B cell (primary cell): ENCODE measurements around the gene ARPC4. TPM values are rescaled to one million over a fixed set of nuclear protein-coding genes. Genes with fewer than 3 reads are reported as not detected.

Experiments
- ATAC-seq: fragments of 200-7000 bp; cut with Tn5 transposase; one replicate; pipeline ENCODE4 v1.10.0; 2021; ENCODE audit warnings: low read depth, mild to moderate bottlenecking, moderate number of reproducible peaks, moderate library complexity
- CTCF ChIA-PET: fragments of 350-600 bp; sonication (Branson Sonifier 250); formaldehyde crosslinking; loops from one replicate; lab custom pipeline; 2021; ENCODE audit warnings: antibody characterized with exemption, inconsistent platforms; lab: Charles Lee
- POLR2A ChIA-PET: fragments of 350-600 bp; sonication (Branson Sonifier 250); formaldehyde crosslinking; loops from one replicate; lab custom pipeline; 2021; ENCODE audit warnings: antibody characterized with exemption; lab: Charles Lee
- DNase-seq: peaks from one replicate; pipeline ENCODE4 v3.0.0; 2013
- H2AFZ ChIP-seq: 2 replicates; pipeline ENCODE4 v1.6.1; 2012; ENCODE audit warnings: mild to moderate bottlenecking, low read depth, low read length; ENCODE audit not compliant: insufficient read depth, poor library complexity, severe bottlenecking
- H3K27ac ChIP-seq, 2 donors: 1 replicate in 1 of 2; 2 replicates in 1 of 2; pipeline ENCODE4 v1.5.1; 2012 to 2013; ENCODE audit warnings: low read length in 2 of 2, mild to moderate bottlenecking in 2 of 2, moderate library complexity in 1 of 2
- H3K27me3 ChIP-seq, 4 experiments: fragments of 200-600 bp in 1 of 4; sonication (generic) in 1 of 4; replicated peaks in 1 of 4; 1 replicate in 2 of 4; 2 replicates in 2 of 4; pipeline versions ENCODE4 v1.6.1 to v1.7.0; 2013 to 2016; ENCODE audit warnings: low read length in 3 of 4, mild to moderate bottlenecking in 2 of 4, mixed read lengths in 1 of 4, moderate library complexity in 1 of 4; ENCODE audit not compliant: insufficient read depth in 4 of 4, control insufficient read depth in 3 of 4; ENCODE audit errors: control extremely low read depth in 1 of 4
- H3K36me3 ChIP-seq, 2 experiments: replicated peaks in 1 of 2; 1 replicate in 1 of 2; 2 replicates in 1 of 2; pipeline versions ENCODE4 v1.6.1 to v1.7.1; 2013; ENCODE audit warnings: low read length in 1 of 2; ENCODE audit not compliant: insufficient read depth in 2 of 2, control insufficient read depth in 1 of 2; ENCODE audit errors: control extremely low read depth in 1 of 2, extremely low read depth in 1 of 2
- H3K4me1 ChIP-seq, 2 donors: fragments of 200-600 bp in 1 of 2; sonication (generic) in 1 of 2; 1 replicate in 1 of 2; 2 replicates in 1 of 2; pipeline versions ENCODE4 v1.5.1 to v1.6.1; 2013 to 2017; ENCODE audit warnings: low read length in 2 of 2; ENCODE audit not compliant: control insufficient read depth in 2 of 2, insufficient read depth in 2 of 2
- H3K4me2 ChIP-seq: replicated peaks from 2 replicates; pipeline ENCODE3; 2012; ENCODE audit warnings: mild to moderate bottlenecking, low read depth, low read length; ENCODE audit not compliant: poor library complexity, severe bottlenecking
- H3K4me3 ChIP-seq, 5 experiments: fragments of 200-600 bp in 1 of 5; sonication (generic) in 1 of 5; 1 replicate in 3 of 5; 2 replicates in 2 of 5; pipeline versions ENCODE4 v1.5.1 to v1.7.0; 2011 to 2016; ENCODE audit warnings: low read length in 4 of 5, mild to moderate bottlenecking in 4 of 5, low read depth in 2 of 5, control low read depth in 1 of 5, moderate library complexity in 1 of 5; ENCODE audit not compliant: insufficient read depth in 1 of 5; ENCODE audit errors: control extremely low read depth in 1 of 5, extremely low read depth in 1 of 5
- H3K79me2 ChIP-seq: fragments of 200-600 bp; sonication (generic); one replicate; pipeline ENCODE4 v1.6.0; 2016; ENCODE audit warnings: low read length; ENCODE audit not compliant: control insufficient read depth, insufficient read depth
- H3K9ac ChIP-seq: fragments of 200-600 bp; sonication (generic); 2 replicates; pipeline ENCODE4 v1.6.1; 2017; ENCODE audit warnings: mild to moderate bottlenecking, low read length, moderate library complexity
- H3K9me3 ChIP-seq, 3 donors: one replicate each; pipeline versions ENCODE4 v1.6.1 to v1.7.1; 2013; ENCODE audit warnings: low read length in 2 of 3; ENCODE audit not compliant: control insufficient read depth in 2 of 3, insufficient read depth in 1 of 3; ENCODE audit errors: control extremely low read depth in 1 of 3
- H4K20me1 ChIP-seq: 2 replicates; pipeline ENCODE4 v1.6.0; 2012; ENCODE audit warnings: mild to moderate bottlenecking, low read length; ENCODE audit not compliant: insufficient read depth, control insufficient read depth, poor library complexity, severe bottlenecking
- H3K27ac Mint-ChIP-seq: one replicate; pipeline ENCODE4 v1.8.0; 2021; ENCODE audit warnings: mixed read lengths
- H3K27me3 Mint-ChIP-seq: one replicate; pipeline ENCODE4 v1.8.0; 2021; ENCODE audit warnings: mixed read lengths
- H3K4me1 Mint-ChIP-seq: one replicate; pipeline ENCODE4 v1.8.0; 2021; ENCODE audit warnings: mixed read lengths
- H3K4me3 Mint-ChIP-seq: one replicate; pipeline ENCODE4 v1.8.0; 2021; ENCODE audit warnings: mixed read lengths
- H3K9me3 Mint-ChIP-seq: one replicate; pipeline ENCODE4 v1.8.0; 2022; ENCODE audit warnings: mixed read lengths; ENCODE audit not compliant: insufficient read depth
- CTCF ChIP-seq: fragments of 200-600 bp; IDR thresholded peaks from one replicate; pipeline ENCODE4 v1.8.0; 2022; ENCODE audit warnings: antibody characterized with exemption, mild to moderate bottlenecking
- EZH2 ChIP-seq: IDR thresholded peaks from 2 replicates; pipeline ENCODE4 v1.6.1; 2012; ENCODE audit warnings: borderline replicate concordance, low read depth, mild to moderate bottlenecking, moderate library complexity, low read length; ENCODE audit not compliant: insufficient read depth, poor library complexity, severe bottlenecking
- WGBS: methylation state at CpG from one replicate; pipeline ENCODE4 v1.1.5; 2013; ENCODE audit warnings: missing lambda C conversion rate; ENCODE audit not compliant: insufficient coverage; 5-methylcytosine and 5-hydroxymethylcytosine counted together
- intact Hi-C: fragments of 100-400 bp; cut with micrococcal nuclease; formaldehyde crosslinking; loops from one replicate; pipeline ENCODE4 v1.10.0; 2022
- polyA plus RNA-seq: library from polyadenylated mRNA; depleted of rRNA; stranded (reverse); fragments of >200 nt; gene quantifications from 2 replicates; pipeline ENCODE4 v1.2.3, GENCODE V29; 2012
- total RNA-seq, 2 donors: library from RNA; stranded (reverse); fragments of 120-200 nt in 1 of 2; gene quantifications; 1 replicate in 1 of 2; 2 replicates in 1 of 2; pipeline versions ENCODE4 v1.2.3 to v1.2.4, GENCODE V29; 2013 to 2022

The ARPC4 gene
- total and polyA plus RNA-seq, 2 donors (not counting 1 experiment from before 2014, with no cell fraction given) = 110 to 174 TPM

DNA sequence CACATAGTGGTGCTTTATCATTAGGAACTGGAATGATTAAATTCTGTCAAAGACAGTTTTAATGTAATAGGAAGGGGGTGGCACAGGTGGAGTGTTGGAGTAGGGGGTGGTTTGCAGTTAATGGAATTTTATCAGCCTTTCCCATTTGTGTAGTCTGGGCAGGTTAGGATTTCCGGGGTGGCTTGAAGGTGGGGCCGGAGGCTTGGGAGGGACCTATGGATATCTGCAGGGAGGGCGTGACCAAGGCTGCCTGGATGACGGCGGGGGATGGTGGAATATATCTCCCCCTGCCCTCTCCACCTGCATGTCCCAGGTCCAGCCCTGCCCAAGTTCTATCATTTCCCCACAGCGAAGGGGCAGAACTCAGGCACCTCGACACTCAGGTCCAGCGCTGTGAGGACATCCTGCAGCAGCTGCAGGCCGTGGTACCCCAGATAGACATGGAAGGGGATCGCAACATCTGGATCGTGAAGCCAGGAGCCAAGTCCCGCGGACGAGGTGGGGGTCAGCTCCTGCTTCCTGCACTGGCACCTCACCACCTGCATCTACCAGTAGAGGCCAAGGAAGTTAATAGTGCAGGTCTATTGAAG lies 32.7 kb downstream of the ARPC4 start:
- intact Hi-C loops = no loop called here

More for the DNA sequence above, 32.7 kb downstream of the ARPC4 start:
- no peak overlapping the region for H3K9ac ChIP-seq
- Mint-ChIP-seq H3K27me3 (no peaks in the 10 kb centered on the region), H3K4me1 (peaks cover 2% of the 10 kb centered on the region), H3K27ac (no peak overlapping the region), H3K9me3 (no peaks in the 10 kb centered on the region), H3K4me3 (no peak overlapping the region)
- H3K79me2 ChIP-seq = no peaks in the 10 kb centered on the region
- H2AFZ ChIP-seq = no peak overlapping the region
- ATAC-seq (no peak), DNase-seq (no peak)
- no peaks in the 10 kb centered on the region for H3K4me1 ChIP-seq
- no peak for TF ChIP-seq EZH2
- TF ChIP-seq CTCF = no peak
- no peak overlapping the region for H3K4me2 ChIP-seq
- POLR2A ChIA-PET = no interaction called here
- 95% methylated on average over 11 of the region's 14 CpGs for WGBS
- CTCF ChIA-PET = no interaction called here
- H3K27me3 ChIP-seq = no peaks in the 10 kb centered on the region
- H4K20me1 ChIP-seq = no peaks in the 10 kb centered on the region
- H3K4me3 ChIP-seq = no peak overlapping the region
- H3K9me3 ChIP-seq = no peaks in the 10 kb centered on the region
- H3K27ac ChIP-seq = no peak overlapping the region
- H3K36me3 ChIP-seq = peaks cover 2 to 7% of the 10 kb centered on the region in 2 experiments
